Hepatocyte (in vitro differentiated cells): Measurements from ENCODE around the gene KCNB1. TPM values are rescaled to one million over a fixed set of nuclear protein-coding genes. Genes with fewer than 3 reads are reported as not detected.

Source experiments
- DNase-seq: peaks from one replicate; pipeline ENCODE4 v3.0.0-alpha.2; 2016; ENCODE audit warnings: low spot score
- H2AFZ ChIP-seq: fragments of 200-600 bp; sonication (generic); 2 replicates; pipeline ENCODE4 v1.6.0; 2016; ENCODE audit warnings: antibody characterized with exemption, mild to moderate bottlenecking
- H3K27ac ChIP-seq: fragments of 200-600 bp; sonication (generic); 2 replicates; pipeline ENCODE4 v1.5.1; 2016; ENCODE audit warnings: mild to moderate bottlenecking
- H3K27me3 ChIP-seq: fragments of 200-600 bp; sonication (generic); 2 replicates; pipeline ENCODE4 v1.6.1; 2016
- H3K36me3 ChIP-seq: fragments of 200-600 bp; sonication (generic); replicated peaks from 2 replicates; pipeline ENCODE4 v1.5.1; 2016; ENCODE audit warnings: low read depth; ENCODE audit not compliant: insufficient read depth
- H3K4me1 ChIP-seq: fragments of 200-600 bp; sonication (generic); 2 replicates; pipeline ENCODE4 v1.5.1; 2016; ENCODE audit warnings: mild to moderate bottlenecking, moderate library complexity; ENCODE audit not compliant: insufficient read depth
- H3K4me2 ChIP-seq: fragments of 200-600 bp; sonication (generic); 2 replicates; pipeline ENCODE4 v1.6.0; 2016
- H3K4me3 ChIP-seq: fragments of 200-600 bp; sonication (generic); 2 replicates; pipeline ENCODE4 v1.5.1; 2016; ENCODE audit warnings: mild to moderate bottlenecking
- H3K79me2 ChIP-seq: fragments of 200-600 bp; sonication (generic); 2 replicates; pipeline ENCODE4 v1.6.0; 2017; ENCODE audit warnings: mild to moderate bottlenecking
- H3K9me2 ChIP-seq: fragments of 200-600 bp; sonication (generic); replicated peaks from 2 replicates; pipeline ENCODE4 v1.6.0; 2017; ENCODE audit warnings: mild to moderate bottlenecking; ENCODE audit not compliant: insufficient read depth
- H3K9me3 ChIP-seq: fragments of 200-600 bp; sonication (generic); 2 replicates; pipeline ENCODE4 v1.5.1; 2016; ENCODE audit warnings: low read depth, mild to moderate bottlenecking
- H4K20me1 ChIP-seq: fragments of 200-600 bp; sonication (generic); 2 replicates; pipeline ENCODE4 v1.6.0; 2016; ENCODE audit warnings: mild to moderate bottlenecking; ENCODE audit not compliant: insufficient read depth, poor library complexity, severe bottlenecking
- CTCF ChIP-seq: fragments of 200-600 bp; sonication (generic); IDR thresholded peaks from 2 replicates; pipeline ENCODE4 v1.5.1; 2016; ENCODE audit warnings: antibody characterized with exemption, mild to moderate bottlenecking; ENCODE audit not compliant: poor library complexity
- EZH2 ChIP-seq: fragments of 200-600 bp; sonication (generic); IDR thresholded peaks from 2 replicates; pipeline ENCODE4 v1.6.1; 2016; ENCODE audit warnings: antibody characterized with exemption, mild to moderate bottlenecking, borderline replicate concordance
- EZH2phosphoT487 ChIP-seq: fragments of 200-600 bp; sonication (generic); IDR thresholded peaks from one replicate; pipeline ENCODE4 v1.6.1; 2018; ENCODE audit warnings: antibody characterized with exemption, mild to moderate bottlenecking, low read depth, moderate library complexity; ENCODE audit not compliant: unreplicated experiment, severe bottlenecking
- WGBS: methylation state at CpG from one replicate; pipeline ENCODE4 v1.1.6; 2016; ENCODE audit warnings: low lambda C conversion rate; ENCODE audit errors: missing lambda C conversion rate; 5-methylcytosine and 5-hydroxymethylcytosine counted together
- polyA plus RNA-seq: library from polyadenylated mRNA; unstranded; fragments of >200 nt; fragmentation: Nextera tagmentation; extraction: Ambion mirVana; gene quantifications from 2 replicates; pipeline ENCODE4 v1.2.1, GENCODE V29; 2016
- total RNA-seq: library from RNA; depleted of rRNA; stranded (reverse); fragments of >200 nt; gene quantifications from 2 replicates; pipeline ENCODE4 v1.2.3, GENCODE V29; 2014

Gene KCNB1
- total and polyA plus RNA-seq, 2 experiments from 2014 or later: 0.37 to 1.5 TPM

GRCh38 chr20:49511788-49512525 lies 29.5 kb upstream of the KCNB1 start:
- Histone ChIP-seq H3K36me3 (no peaks in the 10 kb centered on the region), H3K27ac (no peak overlapping the region), H4K20me1 (no peaks in the 10 kb centered on the region), H3K9me3 (no peaks in the 10 kb centered on the region), H3K79me2 (no peaks in the 10 kb centered on the region), H3K4me2 (no peak overlapping the region), H3K9me2 (no peaks in the 10 kb centered on the region), H3K4me1 (peaks cover 10% of the 10 kb centered on the region), H2AFZ (no peak overlapping the region), H3K4me3 (no peak overlapping the region), H3K27me3 (no peaks in the 10 kb centered on the region)
- WGBS: 95% methylated on average over 2 of the region's 2 CpGs
- TF ChIP-seq EZH2 (no peak), EZH2phosphoT487 (no peak), CTCF (no peak)
- DNase-seq: no peak

DNA sequence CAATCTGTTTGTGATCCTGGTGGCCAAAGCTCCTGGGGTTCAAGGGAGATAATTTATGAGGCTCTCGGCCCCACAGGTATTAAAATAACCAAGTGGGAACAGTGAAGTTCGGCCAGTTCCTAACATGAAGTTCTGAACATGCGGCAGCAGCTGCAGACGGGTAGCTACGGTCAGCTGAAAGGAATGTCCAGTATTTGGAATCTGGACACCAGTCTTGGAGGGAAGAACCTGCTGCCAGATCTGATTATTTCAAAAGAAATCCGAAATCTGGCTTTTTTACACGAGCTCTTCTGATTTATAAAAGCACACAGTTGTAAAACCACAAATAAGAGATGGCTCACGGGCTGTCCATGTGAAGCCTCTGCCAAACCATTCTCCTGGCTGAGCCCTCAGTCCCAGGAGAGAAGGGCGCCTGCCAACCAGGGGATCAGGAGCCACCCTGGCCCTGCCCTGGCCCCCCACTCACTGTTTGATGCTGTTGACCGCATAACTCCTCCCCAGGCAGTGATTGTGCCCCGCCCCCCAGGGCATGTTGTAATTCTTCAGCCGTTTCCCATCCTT lies 28.2 kb upstream of the KCNB1 start:
- no peaks in the 10 kb centered on the region for H3K27me3 ChIP-seq
- H3K4me3 ChIP-seq: no peak overlapping the region
- TF ChIP-seq CTCF (no peak), EZH2 (no peak), EZH2phosphoT487 (no peak)
- peaks cover 10% of the 10 kb centered on the region for H3K4me1 ChIP-seq
- H3K79me2 ChIP-seq: no peaks in the 10 kb centered on the region
- no peaks in the 10 kb centered on the region for H4K20me1 ChIP-seq
- H3K9me2 ChIP-seq: no peaks in the 10 kb centered on the region
- no peaks in the 10 kb centered on the region for H3K9me3 ChIP-seq
- H3K27ac ChIP-seq: peak overlapping the region; percentile 19
- H3K36me3 ChIP-seq: no peaks in the 10 kb centered on the region
- no peak overlapping the region for H2AFZ ChIP-seq
- 58% methylated on average over 12 of the region's 12 CpGs for WGBS
- DNase-seq: peak; percentile 36
- H3K4me2 ChIP-seq: peak overlapping the region; percentile 37

DNA sequence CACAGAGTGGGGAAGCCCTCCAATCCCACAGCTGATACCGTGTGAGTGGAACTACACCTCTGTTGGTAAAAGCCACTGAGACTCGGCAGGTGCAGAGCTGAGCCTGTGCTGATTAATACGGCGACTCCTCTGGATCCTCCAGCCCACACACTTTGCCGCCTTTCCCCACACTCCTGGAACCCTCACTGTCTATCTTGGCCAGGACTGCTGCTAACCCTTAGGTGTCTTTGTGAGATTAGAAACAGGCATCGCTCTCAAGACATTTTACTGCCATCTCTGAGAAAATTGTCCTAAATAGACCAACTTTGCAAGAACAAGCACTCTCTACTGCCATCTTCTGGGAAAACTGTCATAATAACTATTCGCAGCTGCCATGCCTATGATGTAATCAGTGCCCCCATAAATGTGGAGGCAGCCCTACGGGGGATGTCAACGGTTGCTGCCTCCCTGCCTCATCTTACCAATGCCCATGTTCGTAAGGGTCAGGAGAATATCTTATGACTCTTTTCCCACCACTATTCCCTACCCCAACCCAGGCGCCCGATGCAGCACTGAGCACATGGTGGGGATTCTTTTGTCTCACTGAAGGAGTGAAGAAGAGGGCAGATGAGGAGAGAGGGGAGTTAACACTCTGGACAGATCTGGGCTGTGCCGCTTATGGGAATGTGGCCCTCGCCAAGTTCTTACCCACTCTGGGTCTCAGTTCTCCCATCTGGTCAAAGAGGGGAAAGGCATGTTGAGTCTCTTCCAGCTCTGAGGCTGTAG lies 26.1 kb upstream of the KCNB1 start:
- TF ChIP-seq EZH2: no peak
- peak; percentile 60 for TF ChIP-seq CTCF
- Histone ChIP-seq H2AFZ (no peak overlapping the region), H3K27me3 (no peaks in the 10 kb centered on the region), H3K4me2 (no peak overlapping the region), H3K9me3 (no peaks in the 10 kb centered on the region), H3K4me3 (no peak overlapping the region), H3K79me2 (no peaks in the 10 kb centered on the region), H3K4me1 (peaks cover 10% of the 10 kb centered on the region), H3K36me3 (no peaks in the 10 kb centered on the region), H3K9me2 (no peaks in the 10 kb centered on the region), H4K20me1 (no peaks in the 10 kb centered on the region), H3K27ac (no peak overlapping the region)
- DNase-seq: peak; percentile 72
- 69% methylated on average over 14 of the region's 14 CpGs for WGBS
